K562 (cell line): ENCODE results near the gene TMEM59. TPM values are rescaled to one million over a fixed set of nuclear protein-coding genes. Genes with fewer than 3 reads are reported as not detected.

ENCODE experiments used
- BRD4 ChIP-seq: fragments of 200-600 bp; sonication (generic); IDR thresholded peaks from 2 replicates; pipeline ENCODE4 v1.6.1; 2017; ENCODE audit warnings: inconsistent platforms
- ETV5 ChIP-seq: sonication (generic); formaldehyde crosslinking; IDR thresholded peaks from 2 replicates; pipeline ENCODE4 v1.4.0; 2020; ENCODE audit warnings: low read depth, mild to moderate bottlenecking, missing genetic modification reagents
- HBP1 ChIP-seq: fragments of 450-650 bp; formaldehyde crosslinking; IDR thresholded peaks from 2 replicates; pipeline ENCODE4 v1.4.0; 2022; ENCODE audit warnings: missing genetic modification characterization
- ILF3 ChIP-seq: fragments of 450-650 bp; IDR thresholded peaks from 2 replicates; pipeline ENCODE4 v1.6.1; 2018; ENCODE audit warnings: antibody characterized with exemption, mild to moderate bottlenecking, moderate library complexity, borderline replicate concordance
- KAT7 ChIP-seq: sonication (generic); formaldehyde crosslinking; IDR thresholded peaks from 2 replicates; pipeline ENCODE4 v1.8.0; 2022; ENCODE audit warnings: missing genetic modification reagents, mild to moderate bottlenecking, borderline replicate concordance
- MAFK ChIP-seq: IDR thresholded peaks from 2 replicates; pipeline ENCODE4 v1.6.1; 2011; ENCODE audit warnings: low read length, improper control_type of control experiment
- MECOM ChIP-seq: fragments of 250-450 bp; sonication (Bioruptor Pico); IDR thresholded peaks from 2 replicates; pipeline ENCODE4 v1.8.0; 2022; ENCODE audit warnings: inconsistent platforms
- MLLT1 ChIP-seq, 2 experiments: fragments of 450-650 bp; IDR thresholded peaks; 2 replicates each; pipeline ENCODE4 v1.6.1; 2016
- MTA1 ChIP-seq: fragments of 450-650 bp; IDR thresholded peaks from 2 replicates; pipeline ENCODE4 v1.6.1; 2017; ENCODE audit warnings: borderline replicate concordance
- NFXL1 ChIP-seq: fragments of 450-650 bp; formaldehyde crosslinking; IDR thresholded peaks from 2 replicates; pipeline ENCODE4 v1.4.0; 2021; ENCODE audit warnings: mild to moderate bottlenecking
- NR2C2 ChIP-seq, 2 experiments: fragments of 200-800 bp in 1 of 2; sonication (Bioruptor generic) in 1 of 2; sonication (generic) in 1 of 2; formaldehyde crosslinking in 1 of 2; IDR thresholded peaks; 2 replicates each; pipeline versions ENCODE4 v1.6.1 to v1.8.0; 2016 to 2022; ENCODE audit warnings: mild to moderate bottlenecking in 1 of 2, missing compliant biosample characterization in 1 of 2, missing genetic modification characterization in 1 of 2, missing genetic modification reagents in 1 of 2
- NR4A1 ChIP-seq, 2 experiments: fragments of 250-450 bp in 1 of 2; fragments of 450-650 bp in 1 of 2; sonication (Bioruptor Pico) in 1 of 2; IDR thresholded peaks; 2 replicates each; pipeline versions ENCODE4 v1.4.0 to v1.6.1; 2016 to 2020; ENCODE audit warnings: mild to moderate bottlenecking in 2 of 2, missing compliant biosample characterization in 1 of 2, missing genetic modification characterization in 1 of 2, moderate library complexity in 1 of 2
- PTTG1 ChIP-seq: fragments of 450-650 bp; IDR thresholded peaks from 2 replicates; pipeline ENCODE4 v1.6.1; 2016; ENCODE audit warnings: low read depth, mild to moderate bottlenecking, missing genetic modification characterization, missing compliant biosample characterization
- SP2 ChIP-seq: IDR thresholded peaks from 2 replicates; pipeline ENCODE4 v1.6.1; 2011; ENCODE audit warnings: mild to moderate bottlenecking, low read depth, low read length, moderate library complexity; ENCODE audit not compliant: poor library complexity, severe bottlenecking; ENCODE audit errors: extremely low read depth
- TAF9B ChIP-seq: fragments of 450-650 bp; IDR thresholded peaks from 2 replicates; pipeline ENCODE4 v1.6.1; 2018; ENCODE audit warnings: mild to moderate bottlenecking; ENCODE audit not compliant: partially characterized antibody
- THAP7 ChIP-seq: fragments of 250-450 bp; sonication (Bioruptor Pico); IDR thresholded peaks from 2 replicates; pipeline ENCODE4 v1.5.0; 2021
- ZBTB7A ChIP-seq: IDR thresholded peaks from 2 replicates; pipeline ENCODE4 v1.6.1; 2011; ENCODE audit warnings: low read depth, mild to moderate bottlenecking, low read length, moderate library complexity, borderline replicate concordance; ENCODE audit not compliant: control insufficient read depth
- ZFP30 ChIP-seq: fragments of 250-450 bp; sonication (Bioruptor Pico); IDR thresholded peaks from 2 replicates; pipeline ENCODE4 v1.8.0; 2022; ENCODE audit warnings: moderate library complexity, mild to moderate bottlenecking, inconsistent platforms, borderline replicate concordance
- ZNF165 ChIP-seq: fragments of 250-450 bp; sonication (Bioruptor Pico); IDR thresholded peaks from 2 replicates; pipeline ENCODE4 v1.4.0; 2020; ENCODE audit warnings: borderline replicate concordance
- ZNF347 ChIP-seq: fragments of 450-650 bp; formaldehyde crosslinking; IDR thresholded peaks from 2 replicates; pipeline ENCODE4 v1.4.0; 2020; ENCODE audit warnings: low read depth, mild to moderate bottlenecking, moderate library complexity
- polyA plus RNA-seq, 8 experiments: library from polyadenylated mRNA; depleted of rRNA in 4 of 8; stranded (reverse) in 5 of 8; unstranded in 3 of 8; fragments of >200 nt; fragmentation: Nextera tagmentation in 2 of 8; fragmentation: Illumina TruSeq in 1 of 8; extraction: Ambion mirVana in 2 of 8; extraction: Trizol in 1 of 8; gene quantifications; 2 replicates each; pipeline versions ENCODE4 v1.2.1 to v1.2.3, GENCODE V29; 2011 to 2014; ENCODE audit warnings: inconsistent platforms in 1 of 8, missing spikeins in 1 of 8
- total RNA-seq, 7 experiments: library from RNA; depleted of rRNA in 6 of 7; stranded (reverse); fragments of >200 nt in 6 of 7; fragmentation: Illumina TruSeq in 2 of 7; extraction: Trizol in 2 of 7; gene quantifications; 2 replicates each; pipeline versions ENCODE4 v1.2.1 to v1.2.3, GENCODE V29; 2011 to 2021; ENCODE audit warnings: low replicate concordance in 1 of 7
- TF ChIP-seq, protein P1 (sequence below): sonication (generic); formaldehyde crosslinking; IDR thresholded peaks from 2 replicates; pipeline ENCODE4 v1.9.0; 2022; ENCODE audit warnings: mild to moderate bottlenecking, missing genetic modification reagents
- TF ChIP-seq, protein P2 (sequence below): sonication (generic); formaldehyde crosslinking; IDR thresholded peaks from 2 replicates; pipeline ENCODE4 v1.8.0; 2022; ENCODE audit warnings: mild to moderate bottlenecking, missing genetic modification reagents, borderline replicate concordance

The TMEM59 gene
- total and polyA plus RNA-seq, 9 of the 15 experiments (the other 6 are each of a cell fraction or from before 2014, with no cell fraction given), result 93.1 to 316 (median 151) TPM

DNA sequence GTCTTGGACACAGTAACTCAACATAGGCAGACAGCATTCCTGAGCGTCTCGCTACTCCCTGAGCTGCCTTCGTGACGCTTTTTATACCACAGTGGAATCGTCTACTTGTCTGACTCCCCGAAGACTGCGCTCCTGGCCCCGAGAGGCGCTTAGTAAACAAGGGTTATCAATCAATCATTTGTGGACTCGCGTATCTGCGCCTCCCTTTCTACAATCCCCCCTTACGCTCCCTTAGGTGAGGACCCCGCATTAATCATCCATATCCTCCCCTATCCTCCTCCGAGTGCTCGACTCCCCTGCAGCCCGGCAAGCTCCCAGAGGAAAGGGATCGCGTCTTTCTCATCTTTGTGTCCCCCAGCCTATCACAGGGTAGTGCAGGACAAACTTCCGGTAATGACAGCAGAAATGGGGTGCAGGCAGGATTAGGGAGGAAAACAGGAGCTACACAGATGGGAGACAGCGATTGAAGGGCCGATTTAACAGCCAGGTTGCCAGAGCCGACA, 522 bp downstream of the TMEM59 start (continued):
- TF ChIP-seq ZNF347 (CRISPR knock-in tag) (no peak), THAP7 (CRISPR knock-in tag) (no peak), SP2 (no peak), ZNF165 (CRISPR knock-in tag) (peak; percentile 97), MECOM (CRISPR knock-in tag) (no peak), MLLT1 (IDR thresholded peaks at IDR 0.05) (no peak), NR4A1 (CRISPR knock-in tag; IDR thresholded peaks at IDR 0.05) (no peak), NR4A1 (tag; IDR thresholded peaks at IDR 0.05) (peak; percentile 32; the same call in 1 of the 2 replicates), MTA1 (0 out of 2 replicates have a peak, but pooled peaks have one; percentile 4), PTTG1 (tag) (no peak), ILF3 (no peak), NR2C2 (CRISPR knock-in tag; IDR thresholded peaks at IDR 0.05) (peak; percentile 56; the same call in 1 of the 2 replicates), NR2C2 (tag; IDR thresholded peaks at IDR 0.05) (no peak), ZBTB7A (0 out of 2 replicates have a peak, but pooled peaks have one; percentile 9), TAF9B (no peak), ZFP30 (no peak), MAFK (no peak), BRD4 (no peak), NFXL1 (peak; percentile 11; the same call in 1 of the 2 replicates), HBP1 (CRISPR knock-in tag) (no peak), ETV5 (CRISPR knock-in tag) (peak; percentile 42; the same call in 1 of the 2 replicates), KAT7 (CRISPR knock-in tag) (0 out of 2 replicates have a peak, but pooled peaks have one; percentile 30)
- TF ChIP-seq, protein P1, sequence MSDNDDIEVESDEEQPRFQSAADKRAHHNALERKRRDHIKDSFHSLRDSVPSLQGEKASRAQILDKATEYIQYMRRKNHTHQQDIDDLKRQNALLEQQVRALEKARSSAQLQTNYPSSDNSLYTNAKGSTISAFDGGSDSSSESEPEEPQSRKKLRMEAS (CRISPR knock-in tag), result no peak
- TF ChIP-seq, protein P2, sequence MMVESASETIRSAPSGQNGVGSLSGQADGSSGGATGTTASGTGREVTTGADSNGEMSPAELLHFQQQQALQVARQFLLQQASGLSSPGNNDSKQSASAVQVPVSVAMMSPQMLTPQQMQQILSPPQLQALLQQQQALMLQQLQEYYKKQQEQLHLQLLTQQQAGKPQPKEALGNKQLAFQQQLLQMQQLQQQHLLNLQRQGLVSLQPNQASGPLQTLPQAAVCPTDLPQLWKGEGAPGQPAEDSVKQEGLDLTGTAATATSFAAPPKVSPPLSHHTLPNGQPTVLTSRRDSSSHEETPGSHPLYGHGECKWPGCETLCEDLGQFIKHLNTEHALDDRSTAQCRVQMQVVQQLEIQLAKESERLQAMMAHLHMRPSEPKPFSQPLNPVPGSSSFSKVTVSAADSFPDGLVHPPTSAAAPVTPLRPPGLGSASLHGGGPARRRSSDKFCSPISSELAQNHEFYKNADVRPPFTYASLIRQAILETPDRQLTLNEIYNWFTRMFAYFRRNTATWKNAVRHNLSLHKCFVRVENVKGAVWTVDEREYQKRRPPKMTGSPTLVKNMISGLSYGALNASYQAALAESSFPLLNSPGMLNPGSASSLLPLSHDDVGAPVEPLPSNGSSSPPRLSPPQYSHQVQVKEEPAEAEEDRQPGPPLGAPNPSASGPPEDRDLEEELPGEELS (CRISPR knock-in tag), result 0 out of 2 replicates have a peak, but pooled peaks have one; percentile 75
